Ecto neural progenitor cell (in vitro differentiated cells): Measurements from ENCODE around the gene FOXD2.
"Not testable (repeated sequence)": the region's sequence is repeated elsewhere in the genome, so short reads cannot be mapped to it uniquely, and the experiment has no call there.

ENCODE experiments used
- DNase-seq: peaks from one replicate; pipeline ENCODE4 v3.0.0-alpha.2; 2018; ENCODE audit warnings: low spot score

Gene FOXD2

GRCh38 chr1:47440599-47441081 lies 2.8 kb downstream of the FOXD2 start:
- DNase-seq: no peak

- DNase-seq: no peak
Measured at GRCh38 chr1:47441450-47442106, 3.7 kb downstream of the FOXD2 start.

GRCh38 chr1:47442202-47442601 lies 4.4 kb downstream of the FOXD2 start:
- no peak for DNase-seq

- DNase-seq: no peak
Measured at GRCh38 chr1:47442842-47443529, 5.1 kb downstream of the FOXD2 start.

GRCh38 chr1:47443530-47444296 lies 5.9 kb downstream of the FOXD2 start:
- DNase-seq: no peak

- DNase-seq: no peak
Measured at GRCh38 chr1:47444297-47444561, 6.4 kb downstream of the FOXD2 start.

- peak; percentile 79 for DNase-seq
Measured at GRCh38 chr1:47444562-47445465, 7.0 kb downstream of the FOXD2 start.

GRCh38 chr1:47445823-47446550 lies 8.1 kb downstream of the FOXD2 start:
- no peak for DNase-seq

- no peak for DNase-seq
Measured at GRCh38 chr1:47448462-47449222, 10.8 kb downstream of the FOXD2 start.

- peak; percentile 84 for DNase-seq
Measured at GRCh38 chr1:47449822-47450552, 12.1 kb downstream of the FOXD2 start.

GRCh38 chr1:47450606-47451005 lies 12.8 kb downstream of the FOXD2 start:
- no peak for DNase-seq

GRCh38 chr1:47452426-47452825 lies 14.6 kb downstream of the FOXD2 start:
- DNase-seq: no peak

GRCh38 chr1:47453910-47454309 lies 16.1 kb downstream of the FOXD2 start:
- DNase-seq: not testable (repeated sequence)

- DNase-seq: no peak
Measured at GRCh38 chr1:47456250-47456649, 18.4 kb downstream of the FOXD2 start.

- DNase-seq: not testable (repeated sequence)
Measured at GRCh38 chr1:47457547-47457946, 19.7 kb downstream of the FOXD2 start.

GRCh38 chr1:47459253-47459788 lies 21.5 kb downstream of the FOXD2 start:
- DNase-seq: no peak

- no peak for DNase-seq
Measured at GRCh38 chr1:47460040-47460439, 22.2 kb downstream of the FOXD2 start.

GRCh38 chr1:47460456-47460855 lies 22.6 kb downstream of the FOXD2 start:
- no peak for DNase-seq

GRCh38 chr1:47465605-47466004 lies 27.8 kb downstream of the FOXD2 start:
- DNase-seq: no peak
